Keratinocyte (primary cell): Measurements from ENCODE around the gene CCR6.

Experiments
- EZH2 ChIP-seq: IDR thresholded peaks from one replicate; pipeline ENCODE4 v1.6.1; 2012; ENCODE audit warnings: inconsistent platforms, mild to moderate bottlenecking, low read length, moderate library complexity
- TF ChIP-seq, protein P1 (sequence below), 3 experiments: IDR thresholded peaks in 1 of 3; conservative IDR thresholded peaks in 1 of 3; optimal IDR thresholded peaks in 1 of 3; 2 replicates in 2 of 3; 3 replicates in 1 of 3; pipeline versions ENCODE3 to v1.5.1; 2011; ENCODE audit warnings: low read length in 3 of 3, mild to moderate bottlenecking in 3 of 3, moderate library complexity in 2 of 3, control low read depth in 1 of 3, inconsistent platforms in 1 of 3; ENCODE audit not compliant: insufficient read depth in 2 of 3; ENCODE audit errors: extremely low read depth in 1 of 3

DNA sequence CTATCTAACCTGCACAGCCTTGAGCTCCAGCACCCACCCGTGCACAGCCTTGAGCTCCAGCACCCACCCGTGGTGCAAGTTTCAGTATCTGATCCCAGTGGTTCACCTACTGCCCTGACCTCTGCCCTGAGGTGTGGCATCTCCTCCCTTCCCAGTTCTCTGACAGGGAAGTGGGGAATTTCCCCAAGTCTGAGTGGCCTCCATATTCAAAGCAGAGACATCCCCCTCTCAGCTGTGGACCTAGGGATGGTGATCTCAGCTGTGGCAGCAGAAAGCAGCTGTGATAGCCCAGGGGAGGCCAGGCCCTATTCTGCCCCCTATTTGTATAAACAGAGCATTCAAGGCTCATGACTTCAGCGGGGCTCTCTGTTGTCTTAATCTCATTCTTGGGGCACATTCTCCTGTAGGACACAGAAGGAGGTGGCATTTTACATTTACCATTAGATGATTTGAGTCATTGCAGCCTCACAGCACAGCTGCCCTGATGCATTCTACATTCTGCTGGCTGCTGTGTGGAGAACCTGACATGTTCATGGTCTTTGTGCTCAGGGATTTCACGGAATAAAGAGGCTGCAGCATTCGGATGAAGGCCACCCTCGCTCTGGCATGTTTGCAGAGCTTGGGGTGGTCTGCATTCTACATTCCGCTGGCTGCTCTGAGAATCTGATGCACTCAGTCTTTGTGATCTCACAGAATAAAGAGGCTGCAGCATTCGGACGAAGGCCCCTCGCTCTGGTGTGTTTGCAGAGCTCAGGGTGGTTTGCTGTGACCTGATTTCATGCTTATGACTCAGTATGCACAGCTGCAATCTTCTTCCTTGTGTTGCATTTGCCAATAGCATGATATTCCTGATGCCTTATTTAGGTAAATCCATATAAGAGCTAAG, 17.9 kb downstream of the CCR6 start:
- TF ChIP-seq, protein P1, sequence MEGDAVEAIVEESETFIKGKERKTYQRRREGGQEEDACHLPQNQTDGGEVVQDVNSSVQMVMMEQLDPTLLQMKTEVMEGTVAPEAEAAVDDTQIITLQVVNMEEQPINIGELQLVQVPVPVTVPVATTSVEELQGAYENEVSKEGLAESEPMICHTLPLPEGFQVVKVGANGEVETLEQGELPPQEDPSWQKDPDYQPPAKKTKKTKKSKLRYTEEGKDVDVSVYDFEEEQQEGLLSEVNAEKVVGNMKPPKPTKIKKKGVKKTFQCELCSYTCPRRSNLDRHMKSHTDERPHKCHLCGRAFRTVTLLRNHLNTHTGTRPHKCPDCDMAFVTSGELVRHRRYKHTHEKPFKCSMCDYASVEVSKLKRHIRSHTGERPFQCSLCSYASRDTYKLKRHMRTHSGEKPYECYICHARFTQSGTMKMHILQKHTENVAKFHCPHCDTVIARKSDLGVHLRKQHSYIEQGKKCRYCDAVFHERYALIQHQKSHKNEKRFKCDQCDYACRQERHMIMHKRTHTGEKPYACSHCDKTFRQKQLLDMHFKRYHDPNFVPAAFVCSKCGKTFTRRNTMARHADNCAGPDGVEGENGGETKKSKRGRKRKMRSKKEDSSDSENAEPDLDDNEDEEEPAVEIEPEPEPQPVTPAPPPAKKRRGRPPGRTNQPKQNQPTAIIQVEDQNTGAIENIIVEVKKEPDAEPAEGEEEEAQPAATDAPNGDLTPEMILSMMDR (optimal IDR thresholded peaks at IDR 0.05 in 1 of 3, IDR thresholded peaks at IDR 0.05 in 1 of 3, conservative IDR thresholded peaks at IDR 0.05 in 1 of 3; ENCODE audit: extremely low read depth in 1 of 3, insufficient read depth in 2 of 3, low read length in 3 of 3) = no peak
- no peak for TF ChIP-seq EZH2
